A549 (cell line): ENCODE data around the gene ATP9A.

Experiments
- BHLHE40 ChIP-seq: IDR thresholded peaks from 2 replicates; pipeline ENCODE4 v1.6.1; 2012; ENCODE audit warnings: low read depth, low read length, inconsistent platforms
- CBX8 ChIP-seq: fragments of 200-600 bp; sonication (generic); IDR thresholded peaks from 2 replicates; pipeline ENCODE4 v1.6.1; 2016
- CHD4 ChIP-seq: fragments of 200-600 bp; sonication (generic); IDR thresholded peaks from 2 replicates; pipeline ENCODE4 v1.6.1; 2016; ENCODE audit warnings: antibody characterized with exemption, mild to moderate bottlenecking, borderline replicate concordance
- CTCF ChIP-seq: fragments of >200 bp; sonication (Bioruptor Twin); formaldehyde crosslinking; IDR thresholded peaks from 3 replicates; pipeline ENCODE4 v1.5.1; 2016
- ELK1 ChIP-seq: fragments of 150-350 bp; IDR thresholded peaks from 2 replicates; pipeline ENCODE4 v1.6.1; 2014; ENCODE audit warnings: low read depth, mild to moderate bottlenecking, low read length
- FOSB ChIP-seq: fragments of 250-450 bp; sonication (Bioruptor Pico); IDR thresholded peaks from 2 replicates; pipeline ENCODE4 v1.5.0; 2020; ENCODE audit warnings: mild to moderate bottlenecking, moderate library complexity
- HES2 ChIP-seq: fragments of >200 bp; sonication (Bioruptor Twin); formaldehyde crosslinking; IDR thresholded peaks from 2 replicates; pipeline ENCODE4 v1.6.1; 2016
- MAFK ChIP-seq: fragments of 450-650 bp; IDR thresholded peaks from 2 replicates; pipeline ENCODE4 v1.6.1; 2014; ENCODE audit not compliant: partially characterized antibody
- MYC ChIP-seq: IDR thresholded peaks from 2 replicates; pipeline ENCODE4 v1.6.1; 2012; ENCODE audit warnings: mild to moderate bottlenecking, inconsistent platforms, low read length, improper control_type of control experiment, borderline replicate concordance
- POLR2A ChIP-seq: IDR thresholded peaks from 2 replicates; pipeline ENCODE4 v1.6.1; 2012; ENCODE audit warnings: mild to moderate bottlenecking, low read length
- RCOR1 ChIP-seq: fragments of 150-350 bp; IDR thresholded peaks from 2 replicates; pipeline ENCODE4 v1.6.1; 2014; ENCODE audit warnings: antibody characterized with exemption, low read length, low read depth
- REST ChIP-seq: fragments of 200-600 bp; sonication (generic); IDR thresholded peaks from 2 replicates; pipeline ENCODE4 v1.6.1; 2016; ENCODE audit warnings: antibody characterized with exemption, mild to moderate bottlenecking, moderate library complexity
- SMC3 ChIP-seq: fragments of >200 bp; sonication (Bioruptor Twin); formaldehyde crosslinking; IDR thresholded peaks from 3 replicates; pipeline ENCODE4 v1.6.1; 2018; ENCODE audit warnings: inconsistent platforms
- TP53 ChIP-seq: fragments of 250-450 bp; sonication (Bioruptor Pico); IDR thresholded peaks from 2 replicates; pipeline ENCODE4 v1.5.0; 2021; ENCODE audit warnings: mild to moderate bottlenecking, moderate library complexity

GRCh38 chr20:51687630-51688029, 80.6 kb downstream of the ATP9A start:
- no peak for TF ChIP-seq CTCF
- TF ChIP-seq BHLHE40, result no peak
- no peak for TF ChIP-seq MAFK
- no peak for TF ChIP-seq FOSB (CRISPR knock-in tag)
- no peak for TF ChIP-seq HES2
- TF ChIP-seq CHD4, result no peak
- no peak for TF ChIP-seq POLR2A
- no peak for TF ChIP-seq CBX8
- TF ChIP-seq REST, result no peak
- TF ChIP-seq SMC3, result no peak
- TF ChIP-seq MYC, result no peak
- no peak for TF ChIP-seq TP53
- no peak for TF ChIP-seq RCOR1
- TF ChIP-seq ELK1, result no peak
